Liver (tissue), 3 donors: Measurements from ENCODE around the gene PPM1D.

Experiments
- ATF3 ChIP-seq: IDR thresholded peaks from 2 replicates; pipeline ENCODE4 v1.6.1; 2016; ENCODE audit warnings: antibody characterized with exemption
- CTCF ChIP-seq: fragments of 150-350 bp; IDR thresholded peaks from 2 replicates; pipeline ENCODE4 v1.5.1; 2017; ENCODE audit warnings: improper control_type of control experiment, low read depth, low read length; ENCODE audit not compliant: missing input control
- GABPA ChIP-seq, 2 donors: IDR thresholded peaks in 1 of 2; conservative IDR thresholded peaks in 1 of 2; 2 replicates each; pipeline ENCODE4 v1.6.1; 2016; ENCODE audit warnings: antibody characterized with exemption in 2 of 2, mild to moderate bottlenecking in 1 of 2, moderate library complexity in 1 of 2
- MAX ChIP-seq: IDR thresholded peaks from 2 replicates; pipeline ENCODE4 v1.6.1; 2016; ENCODE audit warnings: antibody characterized with exemption
- REST ChIP-seq: IDR thresholded peaks from 2 replicates; pipeline ENCODE4 v1.6.1; 2016; ENCODE audit warnings: antibody characterized with exemption, mild to moderate bottlenecking
- TAF1 ChIP-seq: conservative IDR thresholded peaks from 2 replicates; pipeline ENCODE4 v1.6.1; 2016; ENCODE audit warnings: antibody characterized with exemption, mild to moderate bottlenecking
- donor health status: healthy.
- donor health status: healthy.

- TF ChIP-seq CTCF (no peak), REST (no peak), MAX (no peak), GABPA (IDR thresholded peaks at IDR 0.05 in 1 of 2, conservative IDR thresholded peaks at IDR 0.05 in 1 of 2) (no peak), ATF3 (no peak), TAF1 (no peak)
Measured at GRCh38 chr17:60592750-60593149, 7.2 kb upstream of the PPM1D start.
